AG10803 (cell line): Measurements from ENCODE around the gene MARCHF11.

Experiments used
- DNase-seq: peaks from one replicate; pipeline ENCODE4 v3.0.0; 2010; ENCODE audit warnings: low read depth
- H3K4me3 ChIP-seq: 2 replicates; pipeline ENCODE4 v1.5.1; 2011; ENCODE audit warnings: mild to moderate bottlenecking, low read length, control low read depth
- CTCF ChIP-seq: conservative IDR thresholded peaks from 2 replicates; pipeline ENCODE4 v1.5.1; 2011; ENCODE audit warnings: mild to moderate bottlenecking, low read length, control low read depth, inconsistent platforms

Gene MARCHF11

GRCh38 chr5:16144416-16144815, 35.2 kb downstream of the MARCHF11 start:
- TF ChIP-seq CTCF: no peak
- no peak for DNase-seq
- no peak overlapping the region for H3K4me3 ChIP-seq

- no peak overlapping the region for H3K4me3 ChIP-seq
- no peak for TF ChIP-seq CTCF
- no peak for DNase-seq
Observed at GRCh38 chr5:16143361-16144049, 36.1 kb downstream of the MARCHF11 start.

GRCh38 chr5:16140944-16141343, 38.6 kb downstream of the MARCHF11 start:
- no peak for DNase-seq
- TF ChIP-seq CTCF: no peak
- no peak overlapping the region for H3K4me3 ChIP-seq

DNA sequence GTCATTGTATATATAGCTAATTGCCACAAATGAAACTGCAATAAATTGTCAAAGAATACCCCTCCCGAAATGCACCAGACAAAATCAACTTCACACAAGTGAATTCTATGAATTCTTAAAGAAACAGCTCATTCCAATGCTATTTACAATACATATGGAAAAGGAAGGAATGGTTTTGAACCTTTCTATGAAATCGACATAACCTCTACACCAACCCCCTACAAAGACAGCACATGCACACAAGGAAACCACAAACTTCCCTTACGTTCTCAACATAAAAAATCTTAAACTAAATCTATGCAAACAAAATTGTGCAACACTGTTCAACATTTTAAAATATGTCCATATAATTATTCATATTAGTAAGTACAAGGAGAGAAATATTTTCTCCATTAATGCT, 39.2 kb downstream of the MARCHF11 start:
- no peak overlapping the region for H3K4me3 ChIP-seq
- no peak for TF ChIP-seq CTCF
- DNase-seq: no peak

DNA sequence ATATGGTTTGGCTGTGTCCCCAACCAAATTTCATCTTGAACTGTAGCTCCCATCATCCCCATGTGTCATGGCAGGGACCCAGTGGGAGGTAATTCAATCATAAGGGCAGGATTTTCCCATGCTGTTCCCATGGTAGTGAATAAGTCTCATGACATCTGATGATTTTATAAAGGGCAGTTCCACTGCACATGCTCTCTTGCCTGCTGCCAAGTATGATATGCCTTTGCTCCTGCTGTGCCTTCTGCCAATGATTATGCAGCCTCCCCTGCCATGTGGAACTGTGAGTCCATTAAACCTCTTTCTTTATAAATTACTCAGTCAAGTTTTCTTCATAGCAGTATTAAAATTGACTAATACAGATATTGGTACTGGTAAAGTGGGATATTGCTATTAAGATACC, 42.4 kb downstream of the MARCHF11 start:
- H3K4me3 ChIP-seq: no peak overlapping the region
- no peak for DNase-seq
- TF ChIP-seq CTCF: no peak

- DNase-seq: no peak
- TF ChIP-seq CTCF: no peak
- no peak overlapping the region for H3K4me3 ChIP-seq
Observed at GRCh38 chr5:16135506-16135905, 44.1 kb downstream of the MARCHF11 start.

DNA sequence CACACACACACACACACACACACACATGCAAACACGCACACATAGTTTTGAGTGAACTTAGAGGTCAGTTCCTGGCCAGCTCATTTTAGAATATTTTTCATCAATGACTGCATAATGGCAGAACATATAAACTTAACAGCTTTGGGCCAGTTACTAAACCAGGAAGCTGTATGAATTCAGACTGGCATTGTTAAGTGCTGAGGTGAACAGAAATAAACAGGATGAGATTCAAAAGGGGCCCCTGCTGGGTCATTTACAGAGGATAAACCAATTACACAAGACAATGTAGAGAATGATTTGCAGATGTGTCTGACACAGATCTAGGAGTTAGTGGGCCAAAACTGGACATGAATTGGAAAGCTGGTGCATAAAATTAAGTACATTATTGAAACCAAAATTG, 44.6 kb downstream of the MARCHF11 start:
- no peak for DNase-seq
- TF ChIP-seq CTCF: no peak
- no peak overlapping the region for H3K4me3 ChIP-seq
